GM18498 (cell line): ENCODE results near the gene DAD1.
"Not testable (repeated sequence)": the region's sequence is repeated elsewhere in the genome, so short reads cannot be mapped to it uniquely, and the experiment has no call there.

Experiments used
- ATAC-seq: cut with Tn5 transposase; IDR thresholded peaks from one replicate; pipeline ENCODE4 v1.9.1; 2021; ENCODE audit warnings: mild to moderate bottlenecking, moderate library complexity; ENCODE audit not compliant: unreplicated experiment

The DAD1 gene

GRCh38 chr14:22553861-22554497, 35.0 kb downstream of the DAD1 start:
- ATAC-seq = not testable (repeated sequence)

DNA sequence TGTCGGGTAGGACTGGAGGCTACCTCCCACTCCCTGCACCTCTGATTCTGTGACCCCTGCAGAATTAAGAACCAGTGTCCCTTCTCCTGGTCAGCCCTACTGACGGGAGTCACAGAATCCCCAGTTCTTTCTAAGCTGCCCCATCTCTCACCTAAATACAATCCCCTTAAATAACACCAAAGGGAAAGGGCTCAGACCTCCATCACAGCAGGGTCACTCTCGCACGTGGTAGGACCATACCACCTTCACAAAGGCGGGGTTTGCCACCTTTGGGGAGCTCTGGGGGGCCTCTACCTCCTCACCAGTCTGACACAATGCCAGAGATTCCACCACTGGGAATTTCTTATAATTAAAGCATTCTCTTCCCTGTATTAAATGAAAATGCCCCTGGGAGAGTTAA, 35.6 kb downstream of the DAD1 start:
- ATAC-seq = no peak

DNA sequence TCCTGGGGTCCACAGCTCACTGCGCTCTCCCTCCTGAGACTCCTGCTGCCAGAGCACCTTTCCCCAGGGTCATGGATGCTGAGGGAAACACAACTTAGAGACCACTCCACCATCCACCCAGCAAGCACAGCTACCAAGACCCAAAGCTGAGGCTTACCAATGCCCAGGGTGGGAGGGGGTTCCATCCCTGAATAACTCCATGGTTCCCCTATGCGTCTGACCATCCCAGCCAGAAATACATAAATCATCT, 36.3 kb downstream of the DAD1 start:
- no peak for ATAC-seq

DNA sequence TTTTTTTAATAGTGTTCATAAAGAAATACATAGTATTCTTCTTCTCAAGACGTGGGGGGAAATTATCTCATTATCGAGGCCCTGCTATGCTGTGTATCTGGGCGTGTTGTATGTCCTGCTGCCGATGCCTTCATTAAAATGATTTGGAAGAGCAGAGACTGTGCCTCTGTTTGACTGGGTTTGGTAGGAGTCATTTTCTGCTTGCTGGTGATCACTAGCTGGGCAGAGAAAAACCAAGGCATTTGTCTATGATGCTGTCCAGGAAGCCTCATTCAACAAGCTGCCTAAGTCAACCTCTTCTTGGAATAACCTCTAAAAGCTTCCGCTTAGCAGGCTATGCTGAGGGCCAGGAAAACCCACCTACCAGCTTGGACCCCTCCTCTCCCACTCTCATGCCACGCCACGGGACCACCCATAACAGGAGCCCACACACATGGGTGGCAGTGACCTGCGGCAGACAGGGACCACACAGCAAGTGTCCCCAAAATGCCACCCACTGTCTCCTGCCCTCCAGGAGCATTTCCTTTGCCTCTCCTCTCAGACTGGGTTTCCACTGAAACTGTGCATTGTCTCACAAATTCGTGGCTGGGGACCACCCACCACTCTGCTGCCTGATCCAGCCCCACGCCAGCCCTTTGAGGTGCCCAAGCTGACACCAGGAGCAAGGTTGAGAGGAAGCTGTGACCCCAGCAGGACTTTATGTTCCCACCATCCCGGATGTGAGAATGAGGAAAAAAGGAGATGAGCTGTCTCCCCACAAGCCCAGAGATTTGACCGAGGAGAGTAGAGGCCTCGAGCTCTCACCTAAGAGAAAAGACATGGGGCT, 36.8 kb downstream of the DAD1 start:
- no peak for ATAC-seq

GRCh38 chr14:22551605-22551997, 37.4 kb downstream of the DAD1 start:
- ATAC-seq = no peak

- ATAC-seq = peak; percentile 57
Observed at GRCh38 chr14:22549981-22550673, 38.9 kb downstream of the DAD1 start.

GRCh38 chr14:22549324-22549962, 39.6 kb downstream of the DAD1 start:
- no peak for ATAC-seq

DNA sequence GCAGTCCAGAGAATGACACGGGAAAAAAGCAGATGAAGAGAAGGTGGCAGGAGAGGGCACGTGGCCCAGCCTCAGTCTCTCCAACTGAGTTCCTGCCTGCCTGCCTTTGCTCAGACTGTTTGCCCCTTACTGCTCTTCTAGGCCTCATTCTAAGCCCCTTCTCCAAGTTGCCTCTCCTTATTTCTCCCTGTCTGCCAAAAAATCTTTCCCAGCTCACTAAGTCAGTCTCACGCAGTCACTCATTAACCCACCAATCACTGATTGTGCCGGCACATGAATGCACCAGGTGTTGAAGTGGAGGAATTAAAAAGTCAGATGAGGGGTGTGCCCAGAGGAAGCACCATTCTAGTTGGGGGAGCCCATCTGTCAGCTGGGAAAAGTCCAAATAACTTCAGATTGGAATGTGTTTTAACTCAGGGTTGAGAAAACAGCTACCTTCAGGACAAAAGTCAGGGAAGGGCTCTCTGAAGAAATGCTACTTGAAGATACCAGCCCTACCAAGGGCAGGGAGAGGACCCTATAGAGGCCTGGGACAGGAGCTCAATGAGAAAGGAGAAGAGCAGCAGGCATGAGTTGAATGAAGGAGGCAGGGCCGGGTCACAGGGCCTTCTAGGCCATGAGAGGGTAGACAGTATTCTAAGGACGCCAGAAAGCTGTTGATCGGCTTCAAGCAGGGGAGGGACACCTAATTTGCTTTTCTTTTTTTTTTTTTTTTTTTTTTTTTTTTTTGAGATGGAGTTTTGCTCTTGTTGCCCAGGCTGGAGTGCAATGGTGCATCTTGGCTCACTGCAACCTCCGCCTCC, 40.9 kb downstream of the DAD1 start:
- no peak for ATAC-seq

DNA sequence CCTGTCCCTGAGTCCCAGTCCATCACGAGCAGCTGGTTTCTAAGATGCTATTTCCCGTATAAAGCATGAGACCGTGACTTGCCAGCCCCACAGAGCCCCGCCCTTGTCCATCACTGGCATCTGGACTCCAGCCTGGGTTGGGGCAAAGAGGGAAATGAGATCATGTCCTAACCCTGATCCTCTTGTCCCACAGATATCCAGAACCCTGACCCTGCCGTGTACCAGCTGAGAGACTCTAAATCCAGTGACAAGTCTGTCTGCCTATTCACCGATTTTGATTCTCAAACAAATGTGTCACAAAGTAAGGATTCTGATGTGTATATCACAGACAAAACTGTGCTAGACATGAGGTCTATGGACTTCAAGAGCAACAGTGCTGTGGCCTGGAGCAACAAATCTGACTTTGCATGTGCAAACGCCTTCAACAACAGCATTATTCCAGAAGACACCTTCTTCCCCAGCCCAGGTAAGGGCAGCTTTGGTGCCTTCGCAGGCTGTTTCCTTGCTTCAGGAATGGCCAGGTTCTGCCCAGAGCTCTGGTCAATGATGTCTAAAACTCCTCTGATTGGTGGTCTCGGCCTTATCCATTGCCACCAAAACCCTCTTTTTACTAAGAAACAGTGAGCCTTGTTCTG, 41.6 kb downstream of the DAD1 start:
- no peak for ATAC-seq

DNA sequence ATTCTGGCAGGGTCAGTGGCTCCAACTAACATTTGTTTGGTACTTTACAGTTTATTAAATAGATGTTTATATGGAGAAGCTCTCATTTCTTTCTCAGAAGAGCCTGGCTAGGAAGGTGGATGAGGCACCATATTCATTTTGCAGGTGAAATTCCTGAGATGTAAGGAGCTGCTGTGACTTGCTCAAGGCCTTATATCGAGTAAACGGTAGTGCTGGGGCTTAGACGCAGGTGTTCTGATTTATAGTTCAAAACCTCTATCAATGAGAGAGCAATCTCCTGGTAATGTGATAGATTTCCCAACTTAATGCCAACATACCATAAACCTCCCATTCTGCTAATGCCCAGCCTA, 42.3 kb downstream of the DAD1 start:
- no peak for ATAC-seq

DNA sequence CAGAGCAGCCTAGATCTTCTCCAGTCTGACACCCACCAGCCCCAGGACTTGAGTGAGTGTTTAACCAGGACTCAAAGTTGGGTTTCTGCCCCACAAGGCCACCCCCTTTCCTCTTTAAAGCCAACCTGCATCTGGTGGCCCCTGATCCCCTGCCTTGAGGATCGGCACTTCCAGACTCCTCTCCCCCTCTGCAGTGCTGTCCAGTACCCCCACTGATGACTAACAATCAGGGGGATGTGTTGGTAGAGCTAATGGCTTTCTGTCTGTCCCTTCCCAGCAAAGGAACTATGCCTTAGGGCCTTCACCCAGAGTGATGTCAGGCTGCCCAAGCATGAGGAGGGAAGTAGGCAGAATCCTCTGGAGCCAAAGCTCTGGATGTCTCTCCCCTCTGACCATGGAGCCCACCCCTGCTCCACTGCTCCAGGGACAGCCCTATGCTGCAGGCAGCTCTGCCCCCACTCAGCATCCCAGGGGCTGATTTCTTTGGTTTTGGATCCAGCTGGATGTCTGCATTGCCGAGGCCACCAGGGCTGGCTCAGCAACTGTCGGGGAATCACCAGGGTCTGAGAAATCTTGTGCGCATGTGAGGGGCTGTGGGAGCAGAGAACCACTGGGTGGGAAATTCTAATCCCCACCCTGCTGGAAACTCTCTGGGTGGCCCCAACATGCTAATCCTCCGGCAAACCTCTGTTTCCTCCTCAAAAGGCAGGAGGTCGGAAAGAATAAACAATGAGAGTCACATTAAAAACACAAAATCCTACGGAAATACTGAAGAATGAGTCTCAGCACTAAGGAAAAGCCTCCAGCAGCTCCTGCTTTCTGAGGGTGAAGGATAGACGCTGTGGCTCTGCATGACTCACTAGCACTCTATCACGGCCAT, 42.9 kb downstream of the DAD1 start:
- no peak for ATAC-seq

GRCh38 chr14:22544881-22545420, 44.1 kb downstream of the DAD1 start:
- no peak for ATAC-seq

DNA sequence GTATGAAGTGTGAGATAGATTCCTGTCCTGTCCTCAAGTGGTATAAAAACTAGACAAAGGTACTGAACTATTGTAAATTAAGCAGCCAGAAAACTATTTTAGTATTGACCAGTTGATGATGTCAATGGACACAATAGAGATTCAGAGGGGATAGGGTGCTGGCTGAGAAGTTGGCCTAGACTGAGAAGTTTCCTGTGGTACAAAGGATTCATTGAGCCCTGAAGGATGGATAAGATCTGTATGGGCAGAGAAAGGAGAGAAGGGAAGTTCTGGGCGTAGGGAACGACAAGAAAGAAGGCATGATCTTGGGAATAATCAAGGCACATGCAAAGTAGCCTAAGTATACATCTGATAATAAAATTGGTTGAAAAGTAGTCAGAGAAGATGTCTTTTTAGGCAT, 44.6 kb downstream of the DAD1 start:
- ATAC-seq = no peak

GRCh38 chr14:22543570-22544357, 45.3 kb downstream of the DAD1 start:
- not testable (repeated sequence) for ATAC-seq

DNA sequence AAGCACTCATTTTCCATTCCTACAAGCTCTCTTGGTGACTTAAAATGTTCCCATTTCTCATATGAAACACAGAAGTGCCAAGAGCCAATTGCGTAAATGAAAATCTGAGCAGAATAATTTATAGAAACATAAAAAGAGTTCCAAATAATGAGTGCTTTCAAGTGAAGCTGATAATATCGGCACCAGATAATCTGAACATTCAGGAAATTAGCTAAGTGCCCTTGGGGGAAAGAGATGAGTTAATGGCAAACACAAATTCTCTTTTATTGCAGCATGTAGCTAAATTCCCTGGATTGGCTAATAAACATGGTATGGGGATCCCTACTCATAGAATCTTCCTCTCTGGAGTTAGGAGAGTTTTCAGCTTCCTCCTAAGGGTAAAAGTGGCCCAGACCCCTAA, 46.7 kb downstream of the DAD1 start:
- no peak for ATAC-seq

GRCh38 chr14:22541721-22542120, 47.3 kb downstream of the DAD1 start:
- no peak for ATAC-seq

GRCh38 chr14:22540811-22541360, 48.1 kb downstream of the DAD1 start:
- no peak for ATAC-seq

GRCh38 chr14:22540293-22540692, 48.7 kb downstream of the DAD1 start:
- ATAC-seq = no peak
